Erythroblast (primary cell): ENCODE measurements around the gene ALPL.

ENCODE experiments used
- GATA1 ChIP-seq: IDR thresholded peaks from 2 replicates; pipeline ENCODE4 v1.6.1; 2011; ENCODE audit warnings: low read depth, mild to moderate bottlenecking, control low read depth, low read length, moderate library complexity
- POLR2A ChIP-seq: IDR thresholded peaks from 2 replicates; pipeline ENCODE4 v1.6.1; 2011; ENCODE audit warnings: mild to moderate bottlenecking, low read length

GRCh38 chr1:21541329-21541728 is 32.1 kb downstream of the ALPL start:
- TF ChIP-seq POLR2A (no peak), GATA1 (no peak)
